Fibroblast of lung (primary cell): ENCODE data around the gene FIBIN.

Experiments used
- CTCF ChIP-seq, 2 donors: IDR thresholded peaks in 1 of 2; conservative IDR thresholded peaks in 1 of 2; 1 replicate in 1 of 2; 2 replicates in 1 of 2; pipeline ENCODE4 v1.5.1; 2011 to 2012; ENCODE audit warnings: low read length in 2 of 2, control low read depth in 1 of 2, inconsistent platforms in 1 of 2, low read depth in 1 of 2, mild to moderate bottlenecking in 1 of 2
- EZH2 ChIP-seq: IDR thresholded peaks from 2 replicates; pipeline ENCODE4 v1.5.1; 2012; ENCODE audit warnings: low read length, control low read depth, mild to moderate bottlenecking; ENCODE audit errors: missing control alignments

DNA sequence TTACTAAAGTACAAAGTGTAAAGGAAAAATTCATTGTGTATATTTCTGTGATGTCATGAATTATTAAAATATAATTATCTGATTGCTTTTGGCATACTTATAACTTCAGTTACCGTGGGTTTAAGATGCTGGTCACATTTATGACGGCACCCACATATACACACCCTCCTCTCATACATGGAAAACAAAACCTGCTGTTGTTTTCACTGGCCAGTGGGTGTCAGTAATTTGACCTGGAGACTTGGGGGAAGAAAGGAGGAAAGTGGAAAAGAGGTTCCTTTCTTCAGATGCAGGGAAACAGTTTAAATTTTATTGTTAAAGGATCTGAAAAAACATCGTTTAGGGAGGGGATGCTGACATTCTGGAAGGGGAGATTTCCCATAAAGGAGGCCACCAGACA, 46.0 kb downstream of the FIBIN start:
- peak in 1 of 2 donors; percentile 16 for TF ChIP-seq CTCF (conservative IDR thresholded peaks at IDR 0.05 in 1 of 2, IDR thresholded peaks at IDR 0.05 in 1 of 2; ENCODE audit: low read depth in 1 of 2, low read length in 2 of 2)
- no peak for TF ChIP-seq EZH2
